Measurements from ENCODE around the gene TRMT2A. TPM values are rescaled to one million over a fixed set of nuclear protein-coding genes. Genes with fewer than 3 reads are reported as not detected.

TRMT2A gene
- total RNA-seq, 2 experiments from 2014 or later, result 79.3 to 84.2 TPM

GRCh38 chr22:20088263-20088648, 28.8 kb downstream of the TRMT2A start:
- peaks cover 77% of the 10 kb centered on the region for H3K36me3 ChIP-seq (ENCODE audit: insufficient read depth, low read length)
- Mint-ChIP-seq H3K9me3 (no peaks in the 10 kb centered on the region), H3K4me1 (ENCODE audit: low read depth) (peaks cover 30% of the 10 kb centered on the region), H3K4me3 (no peak overlapping the region), H3K27me3 (no peaks in the 10 kb centered on the region), H3K27ac (no peak overlapping the region), H3K36me3 (ENCODE audit: low read depth) (peaks cover 77% of the 10 kb centered on the region)
- H3K4me1 ChIP-seq (ENCODE audit: insufficient read depth, low read length), result peaks cover 39% of the 10 kb centered on the region
- H3K9me3 ChIP-seq (ENCODE audit: control insufficient read depth in 1 of 2, insufficient read depth in 1 of 2, low read length in 2 of 2), result no peaks in the 10 kb centered on the region
- DNase-seq, result no peak
- intact Hi-C loops (cut with DNase I, micrococcal nuclease), result no loop called here
- POLR2A ChIA-PET, result no interaction called here
- ATAC-seq (ENCODE audit: poor library complexity), result no peak
- no peak overlapping the region for H3K4me3 ChIP-seq (ENCODE audit: low read length)
- H3K27me3 ChIP-seq (ENCODE audit: control insufficient read depth in 1 of 2, insufficient read depth in 2 of 2, low read length in 2 of 2), result no peaks in the 10 kb centered on the region
- H3K27ac ChIP-seq (ENCODE audit: low read depth in 1 of 2, low read length in 2 of 2), result no peak overlapping the region
- CTCF ChIA-PET, result interaction anchor here (1.3 kb wide), 1 partner anchor 41 kb away, joined by 3 read pairs; no protein-coding TSS in a partner anchor
- TF ChIP-seq CTCF (IDR thresholded peaks at IDR 0.05), result no peak

GRCh38 chr22:20087319-20088262, 29.4 kb downstream of the TRMT2A start:
- H3K27ac Mint-ChIP-seq, result no peak overlapping the region
- no peak for TF ChIP-seq CTCF (IDR thresholded peaks at IDR 0.05)
- peak in 1 of 14 experiments; percentile 49 for DNase-seq
- CTCF ChIA-PET, result no interaction called here
- H3K36me3 ChIP-seq (ENCODE audit: insufficient read depth, low read length), result peaks cover 74% of the 10 kb centered on the region
- intact Hi-C loops (cut with DNase I, micrococcal nuclease), result no loop called here
- no peak overlapping the region for H3K4me3 Mint-ChIP-seq
- H3K27me3 Mint-ChIP-seq, result no peaks in the 10 kb centered on the region
- POLR2A ChIA-PET, result no interaction called here
- peaks cover 37% of the 10 kb centered on the region for H3K4me1 Mint-ChIP-seq (ENCODE audit: low read depth)
- ATAC-seq (ENCODE audit: poor library complexity), result no peak
- no peaks in the 10 kb centered on the region for H3K27me3 ChIP-seq (ENCODE audit: control insufficient read depth in 1 of 2, insufficient read depth in 2 of 2, low read length in 2 of 2)
- no peaks in the 10 kb centered on the region for H3K9me3 Mint-ChIP-seq
- no peak overlapping the region for H3K27ac ChIP-seq (ENCODE audit: low read depth in 1 of 2, low read length in 2 of 2)
- no peak overlapping the region for H3K4me3 ChIP-seq (ENCODE audit: low read length)
- H3K4me1 ChIP-seq (ENCODE audit: insufficient read depth, low read length), result peaks cover 45% of the 10 kb centered on the region
- peaks cover 72% of the 10 kb centered on the region for H3K36me3 Mint-ChIP-seq (ENCODE audit: low read depth)
- H3K9me3 ChIP-seq (ENCODE audit: control insufficient read depth in 1 of 2, insufficient read depth in 1 of 2, low read length in 2 of 2), result no peaks in the 10 kb centered on the region

DNA sequence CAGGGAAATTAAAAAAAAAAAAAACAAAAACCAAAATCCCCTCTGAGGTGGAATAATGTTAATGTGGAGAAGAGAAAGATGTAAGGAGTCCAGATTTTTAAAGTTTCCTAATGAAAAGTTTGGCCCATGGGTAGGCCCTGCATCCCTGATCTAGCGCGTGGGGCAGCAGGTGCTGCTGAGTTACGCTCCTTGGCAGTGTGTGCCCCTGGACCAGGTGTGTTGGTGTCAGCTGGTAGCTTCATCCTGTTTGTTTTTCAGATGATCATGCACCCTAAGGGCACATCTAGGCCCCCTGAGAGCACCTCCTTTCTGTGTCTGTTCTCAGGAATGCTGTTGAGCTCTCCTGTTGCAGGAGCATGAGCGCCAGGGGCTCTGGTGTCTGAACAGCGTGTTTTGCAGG, 30.3 kb downstream of the TRMT2A start:
- ChIA-PET CTCF (no interaction called here), POLR2A (no interaction called here)
- Histone ChIP-seq H3K36me3 (ENCODE audit: insufficient read depth, low read length) (peaks cover 67% of the 10 kb centered on the region), H3K9me3 (ENCODE audit: control insufficient read depth in 1 of 2, insufficient read depth in 1 of 2, low read length in 2 of 2) (no peaks in the 10 kb centered on the region), H3K27me3 (ENCODE audit: control insufficient read depth in 1 of 2, insufficient read depth in 2 of 2, low read length in 2 of 2) (no peaks in the 10 kb centered on the region), H3K4me1 (ENCODE audit: insufficient read depth, low read length) (peaks cover 44% of the 10 kb centered on the region), H3K4me3 (ENCODE audit: low read length) (no peak overlapping the region), H3K27ac (ENCODE audit: low read depth in 1 of 2, low read length in 2 of 2) (no peak overlapping the region)
- Mint-ChIP-seq H3K27ac (no peak overlapping the region), H3K36me3 (ENCODE audit: low read depth) (peaks cover 64% of the 10 kb centered on the region), H3K27me3 (no peaks in the 10 kb centered on the region), H3K4me1 (ENCODE audit: low read depth) (peaks cover 39% of the 10 kb centered on the region), H3K4me3 (no peak overlapping the region), H3K9me3 (no peaks in the 10 kb centered on the region)
- ATAC-seq (ENCODE audit: poor library complexity) (no peak), DNase-seq (no peak)
- no peak for TF ChIP-seq CTCF (IDR thresholded peaks at IDR 0.05)
- intact Hi-C loops (cut with DNase I, micrococcal nuclease), result no loop called here

Data from CD4-positive, alpha-beta T cell (primary cell).